NCI-H1436 (cell line): ENCODE results near the gene PLPP6.

Experiments
- DNase-seq: peaks from one replicate; lab custom pipeline; 2025; lab: John Stamatoyannopoulos, UW

The PLPP6 gene

GRCh38 chr9:4700091-4700490 is 38.0 kb downstream of the PLPP6 start:
- DNase-seq = no peak

- DNase-seq = no peak
These were observed 38.8 kb downstream of the PLPP6 start for GRCh38 chr9:4700932-4701331.

GRCh38 chr9:4701526-4701925 is 39.4 kb downstream of the PLPP6 start:
- DNase-seq = no peak

- no peak for DNase-seq
These were observed 42.0 kb downstream of the PLPP6 start for GRCh38 chr9:4704129-4704528.

- no peak for DNase-seq
These were observed 43.9 kb downstream of the PLPP6 start for GRCh38 chr9:4706021-4706420.

GRCh38 chr9:4706971-4707622 is 45.0 kb downstream of the PLPP6 start:
- no peak for DNase-seq

GRCh38 chr9:4709380-4709779 is 47.3 kb downstream of the PLPP6 start:
- DNase-seq = no peak

- no peak for DNase-seq
These were observed 51.8 kb downstream of the PLPP6 start for GRCh38 chr9:4713849-4714248.

- DNase-seq = peak; percentile 29
These were observed 52.3 kb downstream of the PLPP6 start for GRCh38 chr9:4714266-4715016.
